ENCODE results near the gene UBR4.

DNA sequence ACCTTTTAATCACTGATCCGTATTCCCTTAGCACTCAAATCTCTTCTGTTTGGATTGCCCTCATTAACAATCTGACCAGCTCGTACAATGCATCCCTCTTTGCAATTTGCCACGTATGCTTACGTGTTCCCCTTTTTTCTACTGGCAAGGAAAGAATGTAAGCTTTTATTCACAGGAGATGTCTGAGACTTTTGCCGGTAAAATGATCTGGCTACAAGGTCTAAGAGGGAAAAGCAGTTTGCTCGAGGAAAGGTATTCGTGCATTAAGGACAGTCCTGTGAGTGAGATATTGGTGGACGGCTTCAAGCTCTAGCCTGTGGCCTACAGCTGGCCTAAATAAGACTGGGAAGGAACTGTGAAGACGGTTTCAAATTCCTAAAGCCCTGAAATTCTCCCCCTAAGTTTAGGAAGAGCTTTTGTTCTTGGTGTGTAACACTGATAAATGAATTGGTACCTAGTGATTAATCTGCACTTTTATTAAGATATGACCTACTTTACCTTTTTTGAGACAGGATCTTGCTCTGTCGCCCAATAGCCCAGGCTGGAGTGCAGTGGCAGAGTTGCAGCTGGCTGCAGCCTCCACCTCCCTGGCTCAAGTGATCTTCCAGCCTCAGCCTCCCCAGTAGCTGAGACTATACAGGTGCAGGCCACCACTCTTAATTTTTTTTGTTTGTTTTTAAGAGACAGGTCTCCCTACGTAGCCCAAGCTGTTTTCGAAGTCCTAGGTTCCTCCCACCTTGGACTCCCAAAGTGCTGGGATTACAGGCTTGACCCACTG is 895 bp upstream of the UBR4 start:
- TF ChIP-seq CTCF (IDR thresholded peaks at IDR 0.05), result no peak
- TF ChIP-seq POLR2A (IDR thresholded peaks at IDR 0.05), result no peak
